HFFc6 (cell line): ENCODE data around the gene CRABP1. TPM values are rescaled to one million over a fixed set of nuclear protein-coding genes. Genes with fewer than 3 reads are reported as not detected.

ENCODE experiments used
- DNase-seq: peaks from one replicate; pipeline ENCODE4 v3.0.0-alpha.2; 2018
- H3K27ac Mint-ChIP-seq: 2 replicates; pipeline ENCODE4 v1.8.0; 2020; ENCODE audit warnings: mild to moderate bottlenecking, mixed read lengths
- H3K27me3 Mint-ChIP-seq: 2 replicates; pipeline ENCODE4 v1.8.0; 2021; ENCODE audit warnings: mild to moderate bottlenecking, moderate library complexity, mixed read lengths; ENCODE audit not compliant: insufficient read depth
- H3K36me3 Mint-ChIP-seq: 2 replicates; pipeline ENCODE4 v1.8.0; 2021; ENCODE audit warnings: low read depth, mixed read lengths
- H3K4me1 Mint-ChIP-seq: 2 replicates; pipeline ENCODE4 v1.8.0; 2020; ENCODE audit warnings: low read depth, mixed read lengths
- H3K4me3 Mint-ChIP-seq: 2 replicates; pipeline ENCODE4 v1.8.0; 2020; ENCODE audit warnings: mild to moderate bottlenecking, moderate library complexity, mixed read lengths
- H3K9me3 Mint-ChIP-seq: 2 replicates; pipeline ENCODE4 v1.8.0; 2020; ENCODE audit warnings: mild to moderate bottlenecking, mixed read lengths
- total RNA-seq, 6 experiments: library from RNA; stranded (reverse); fragmentation: NEBNext Ultra II Directional; extraction: Animal tissue kit (Norgen Biotek cat#: 25700); gene quantifications; 2 replicates in 1 of 6; 3 replicates in 5 of 6; pipeline ENCODE4 v1.2.3, GENCODE V29; 2021
- TF ChIP-seq, protein P1 (sequence below): fragments of 200-600 bp; sonication (generic); IDR thresholded peaks from 2 replicates; pipeline ENCODE4 v1.5.0; 2021; ENCODE audit warnings: antibody characterized with exemption, mild to moderate bottlenecking

Gene CRABP1
- total RNA-seq, 6 experiments from 2014 or later = not detected

- Mint-ChIP-seq H3K27me3 (peaks cover 34% of the 10 kb centered on the region), H3K4me1 (peaks cover 28% of the 10 kb centered on the region), H3K36me3 (no peaks in the 10 kb centered on the region), H3K4me3 (no peak overlapping the region), H3K27ac (no peak overlapping the region), H3K9me3 (no peaks in the 10 kb centered on the region)
- DNase-seq = no peak
- TF ChIP-seq, protein P1, sequence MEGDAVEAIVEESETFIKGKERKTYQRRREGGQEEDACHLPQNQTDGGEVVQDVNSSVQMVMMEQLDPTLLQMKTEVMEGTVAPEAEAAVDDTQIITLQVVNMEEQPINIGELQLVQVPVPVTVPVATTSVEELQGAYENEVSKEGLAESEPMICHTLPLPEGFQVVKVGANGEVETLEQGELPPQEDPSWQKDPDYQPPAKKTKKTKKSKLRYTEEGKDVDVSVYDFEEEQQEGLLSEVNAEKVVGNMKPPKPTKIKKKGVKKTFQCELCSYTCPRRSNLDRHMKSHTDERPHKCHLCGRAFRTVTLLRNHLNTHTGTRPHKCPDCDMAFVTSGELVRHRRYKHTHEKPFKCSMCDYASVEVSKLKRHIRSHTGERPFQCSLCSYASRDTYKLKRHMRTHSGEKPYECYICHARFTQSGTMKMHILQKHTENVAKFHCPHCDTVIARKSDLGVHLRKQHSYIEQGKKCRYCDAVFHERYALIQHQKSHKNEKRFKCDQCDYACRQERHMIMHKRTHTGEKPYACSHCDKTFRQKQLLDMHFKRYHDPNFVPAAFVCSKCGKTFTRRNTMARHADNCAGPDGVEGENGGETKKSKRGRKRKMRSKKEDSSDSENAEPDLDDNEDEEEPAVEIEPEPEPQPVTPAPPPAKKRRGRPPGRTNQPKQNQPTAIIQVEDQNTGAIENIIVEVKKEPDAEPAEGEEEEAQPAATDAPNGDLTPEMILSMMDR = no peak
Observed at GRCh38 chr15:78387246-78388037, 47.3 kb downstream of the CRABP1 start.

DNA sequence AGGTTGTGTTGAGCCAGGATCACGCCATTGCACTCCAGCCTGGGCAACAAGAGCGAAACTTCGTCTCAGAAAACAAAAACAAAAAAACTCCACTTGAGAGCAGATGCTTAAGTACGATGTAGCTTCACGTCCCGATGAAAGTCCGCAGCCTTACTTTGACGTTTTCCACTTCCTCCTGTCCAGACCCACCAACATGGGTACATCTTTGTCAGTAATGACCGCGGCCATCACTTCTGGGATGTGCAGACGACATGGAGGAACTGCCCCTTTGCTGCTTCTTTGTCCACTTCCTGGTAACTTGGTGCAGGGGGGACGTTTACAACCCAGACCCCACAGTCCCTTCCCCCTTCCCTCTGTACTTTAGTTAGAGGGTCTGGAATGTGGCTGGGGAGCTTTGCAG lies 48.7 kb downstream of the CRABP1 start:
- no peak for DNase-seq
- H3K27me3 Mint-ChIP-seq = peaks cover 38% of the 10 kb centered on the region
- H3K27ac Mint-ChIP-seq = no peak overlapping the region

DNA sequence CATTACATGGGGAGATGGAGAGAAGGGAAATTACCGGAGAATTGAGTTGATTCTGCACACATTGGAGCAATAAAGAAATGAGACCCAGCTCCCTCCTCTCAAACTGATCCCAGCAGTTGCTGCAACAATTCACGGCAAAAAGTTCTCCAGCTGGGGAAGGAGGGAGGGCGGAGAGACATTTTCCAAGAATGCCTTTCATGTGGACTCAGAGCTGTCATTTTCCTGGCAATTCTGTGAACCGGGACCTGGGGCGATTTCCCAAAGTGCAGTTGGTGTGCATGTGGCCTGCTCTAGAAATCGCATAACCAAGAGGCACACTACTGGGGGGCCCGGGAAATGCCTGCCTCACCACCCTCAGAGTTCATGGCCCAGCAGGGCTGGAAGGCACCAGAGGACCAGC lies 49.2 kb downstream of the CRABP1 start:
- Mint-ChIP-seq H3K9me3 (no peaks in the 10 kb centered on the region), H3K27ac (no peak overlapping the region), H3K27me3 (peaks cover 40% of the 10 kb centered on the region), H3K4me1 (peaks cover 28% of the 10 kb centered on the region), H3K4me3 (no peak overlapping the region), H3K36me3 (no peaks in the 10 kb centered on the region)
- TF ChIP-seq, protein P1 = no peak
- peak; percentile 18 for DNase-seq

More for the DNA sequence above, 48.7 kb downstream of the CRABP1 start:
- TF ChIP-seq, protein P1 = no peak
- Mint-ChIP-seq H3K9me3 (no peaks in the 10 kb centered on the region), H3K4me3 (no peak overlapping the region), H3K4me1 (peaks cover 28% of the 10 kb centered on the region), H3K36me3 (no peaks in the 10 kb centered on the region)

- Mint-ChIP-seq H3K4me3 (no peak overlapping the region), H3K9me3 (no peaks in the 10 kb centered on the region), H3K36me3 (no peaks in the 10 kb centered on the region), H3K27me3 (peaks cover 41% of the 10 kb centered on the region), H3K27ac (peak overlapping the region; percentile 52; the same call in 1 of the 2 replicates), H3K4me1 (peaks cover 28% of the 10 kb centered on the region)
- TF ChIP-seq, protein P1 = no peak
- DNase-seq = no peak
Observed at GRCh38 chr15:78389738-78390137, 49.6 kb downstream of the CRABP1 start.

DNA sequence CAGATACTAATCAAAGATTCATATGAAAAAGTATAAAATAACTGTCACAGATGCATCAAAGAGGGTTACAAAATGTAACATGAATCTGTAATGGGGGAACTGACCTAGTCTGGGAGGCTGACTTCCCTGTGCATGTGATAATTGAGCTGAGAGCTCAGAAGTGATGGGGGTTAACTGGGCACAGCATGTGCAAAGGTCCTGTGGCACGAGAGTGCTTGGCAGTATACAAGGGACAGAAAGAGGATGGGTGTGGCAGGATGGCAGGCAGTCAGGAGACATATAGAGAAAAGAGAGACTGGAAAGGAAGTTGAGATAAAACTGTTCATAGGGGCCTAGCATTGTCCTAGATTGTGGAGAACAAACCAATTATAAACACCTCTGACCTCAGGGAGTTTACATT lies 50.1 kb downstream of the CRABP1 start:
- H3K4me3 Mint-ChIP-seq = no peak overlapping the region
- no peaks in the 10 kb centered on the region for H3K9me3 Mint-ChIP-seq
- peaks cover 40% of the 10 kb centered on the region for H3K27me3 Mint-ChIP-seq
- no peaks in the 10 kb centered on the region for H3K36me3 Mint-ChIP-seq
- H3K4me1 Mint-ChIP-seq = peaks cover 28% of the 10 kb centered on the region
- peak overlapping the region; percentile 52 for H3K27ac Mint-ChIP-seq
- no peak for DNase-seq
- TF ChIP-seq, protein P1 = no peak
